SH-SY5Y (cell line): ENCODE data around the gene SCGB3A1.

Experiments used
- GATA2 ChIP-seq: IDR thresholded peaks from 2 replicates; pipeline ENCODE4 v1.6.1; 2011; ENCODE audit warnings: mild to moderate bottlenecking, low read depth, low read length
- GATA3 ChIP-seq: IDR thresholded peaks from 2 replicates; pipeline ENCODE4 v1.6.1; 2011; ENCODE audit warnings: low read depth, mild to moderate bottlenecking, low read length, moderate library complexity

DNA sequence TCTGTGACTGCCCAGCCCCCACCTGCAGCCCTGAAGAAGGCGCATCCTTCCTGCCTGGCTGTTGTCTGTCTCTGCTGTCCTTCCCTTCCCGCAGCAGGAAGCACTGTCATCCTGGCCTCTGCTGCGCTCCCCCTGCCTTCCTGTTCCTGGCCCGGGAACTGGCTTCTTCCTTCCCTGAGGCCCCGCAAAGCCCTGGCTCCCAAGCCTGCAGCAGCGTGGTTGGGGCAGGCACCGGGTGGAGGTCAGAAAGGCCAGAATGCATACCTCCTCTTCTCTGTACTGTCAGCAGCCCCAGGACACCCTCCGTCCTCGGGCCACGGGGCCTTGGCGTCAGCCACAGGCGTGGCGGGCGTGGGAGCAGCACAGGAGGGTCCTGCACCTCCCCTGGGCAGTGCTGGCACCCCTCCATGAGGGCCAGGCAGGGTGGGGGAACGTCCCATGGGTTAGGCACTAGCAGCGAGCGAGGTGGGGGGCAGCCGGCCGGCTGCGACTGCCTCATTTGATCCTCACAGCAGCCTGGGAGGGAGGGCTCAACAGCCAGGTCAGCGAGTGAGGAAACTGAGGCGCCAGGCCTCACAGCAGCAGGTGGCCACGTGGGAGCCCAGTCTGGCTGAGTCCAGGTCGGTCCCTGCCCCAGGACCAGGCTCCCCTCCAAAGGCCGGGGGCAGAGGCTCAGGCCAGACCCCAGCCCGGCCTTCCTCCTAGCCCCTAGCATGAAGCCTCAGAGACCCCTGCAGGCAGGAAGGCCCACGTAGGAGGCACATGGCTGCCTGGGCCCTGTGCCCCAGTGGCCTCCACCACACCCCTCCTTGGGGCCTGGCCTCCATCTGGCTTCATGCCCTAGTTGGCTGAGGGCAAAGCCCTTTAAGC is 48.7 kb upstream of the SCGB3A1 start:
- no peak for TF ChIP-seq GATA2
- no peak for TF ChIP-seq GATA3
